Cardiac fibroblast (primary cell): Measurements from ENCODE around the gene LAMB1.

ENCODE experiments used
- DNase-seq, 2 donors: peaks; one replicate each; pipeline versions ENCODE4 v3.0.0 to v3.0.0-alpha.2; 2010; ENCODE audit warnings: low read depth in 2 of 2
- H3K4me3 ChIP-seq, 2 donors: replicated peaks in 1 of 2; 1 replicate in 1 of 2; 2 replicates in 1 of 2; pipeline ENCODE4 v1.5.1; 2011; ENCODE audit warnings: low read depth in 2 of 2, low read length in 2 of 2, mild to moderate bottlenecking in 2 of 2, moderate library complexity in 1 of 2
- CTCF ChIP-seq: IDR thresholded peaks from one replicate; pipeline ENCODE4 v1.5.1; 2011; ENCODE audit warnings: low read depth, mild to moderate bottlenecking, low read length, inconsistent platforms

LAMB1 gene

GRCh38 chr7:107999779-108000560 is 3.0 kb downstream of the LAMB1 start:
- TF ChIP-seq CTCF: no peak

GRCh38 chr7:107998660-107999480 is 4.1 kb downstream of the LAMB1 start:
- no peak for TF ChIP-seq CTCF
- peak overlapping the region; percentile 21 to 89 for H3K4me3 ChIP-seq
- no peak for DNase-seq

More at GRCh38 chr7:107999779-108000560, 3.0 kb downstream of the LAMB1 start:
- H3K4me3 ChIP-seq: peak overlapping the region; percentile 79 to 89
- DNase-seq: peak in 1 of 2 donors; percentile 57

- H3K4me3 ChIP-seq: peak overlapping the region in 1 of 2 donors; percentile 89
- TF ChIP-seq CTCF: no peak
Observed at GRCh38 chr7:107998150-107998549, 4.8 kb downstream of the LAMB1 start.

GRCh38 chr7:107996072-107996882 is 6.7 kb downstream of the LAMB1 start:
- no peak overlapping the region for H3K4me3 ChIP-seq
- no peak for TF ChIP-seq CTCF
- DNase-seq: no peak

More at GRCh38 chr7:107998150-107998549, 4.8 kb downstream of the LAMB1 start:
- DNase-seq: no peak

- DNase-seq: peak; percentile 84 to 96
Observed at GRCh38 chr7:107995184-107996071, 7.5 kb downstream of the LAMB1 start.

More at GRCh38 chr7:107995184-107996071, 7.5 kb downstream of the LAMB1 start:
- no peak for TF ChIP-seq CTCF
- no peak overlapping the region for H3K4me3 ChIP-seq
